ENCODE data around the gene PEMT. TPM values are rescaled to one million over a fixed set of nuclear protein-coding genes. Genes with fewer than 3 reads are reported as not detected.
"Not testable (repeated sequence)": the region's sequence is repeated elsewhere in the genome, so short reads cannot be mapped to it uniquely, and the experiment has no call there.

PEMT gene
- total and polyA plus RNA-seq, 12 donors = 19.7 to 141 (median 65.3) TPM

GRCh38 chr17:17467720-17468119, 123.8 kb downstream of the PEMT start:
- DNase-seq = peak; percentile 68 to 89 (median 86)
- H3K9me3 ChIP-seq (replicated peaks in 1 of 3) = no peaks in the 10 kb centered on the region
- intact Hi-C loops (cut with DNase I) = no loop called here
- no peaks in the 10 kb centered on the region for H3K36me3 ChIP-seq (replicated peaks in 1 of 2)
- H3K27me3 ChIP-seq = no peaks in the 10 kb centered on the region
- TF ChIP-seq POLR2A (IDR thresholded peaks at IDR 0.05) (no peak), CTCF (IDR thresholded peaks at IDR 0.05) (no peak)
- 33 to 45% (median 38%) methylated on average over 5 of the region's 5 CpGs for WGBS, 4 donors
- peak overlapping the region; percentile 6 to 86 (median 63) for H3K27ac ChIP-seq
- no peak overlapping the region for H3K4me3 ChIP-seq
- no peaks in the 10 kb centered on the region for H3K4me1 ChIP-seq (replicated peaks in 1 of 2)

- Histone ChIP-seq H3K27me3 (no peaks in the 10 kb centered on the region), H3K4me1 (replicated peaks in 1 of 2) (no peaks in the 10 kb centered on the region), H3K9me3 (replicated peaks in 1 of 3) (no peaks in the 10 kb centered on the region), H3K36me3 (replicated peaks in 1 of 2) (no peaks in the 10 kb centered on the region), H3K27ac (peak overlapping the region in 1 of 5 donors; percentile 85), H3K4me3 (no peak overlapping the region)
- no peak for DNase-seq
- intact Hi-C loops (cut with DNase I) = no loop called here
- TF ChIP-seq POLR2A (IDR thresholded peaks at IDR 0.05) (no peak), CTCF (IDR thresholded peaks at IDR 0.05) (no peak)
- 70 to 87% (median 76%) methylated on average over 5 of the region's 5 CpGs for whole genome bisulfite sequencing, 4 donors
Observed at GRCh38 chr17:17467016-17467415, 124.5 kb downstream of the PEMT start.

- TF ChIP-seq POLR2A (IDR thresholded peaks at IDR 0.05) = no peak
- TF ChIP-seq CTCF (IDR thresholded peaks at IDR 0.05) = no peak
- H3K36me3 ChIP-seq (replicated peaks in 1 of 2) = no peaks in the 10 kb centered on the region
- no peak overlapping the region for H3K27ac ChIP-seq
- intact Hi-C loops (cut with DNase I) = no loop called here
- no peak for DNase-seq
- no peaks in the 10 kb centered on the region for H3K27me3 ChIP-seq
- H3K4me1 ChIP-seq (replicated peaks in 1 of 2) = no peaks in the 10 kb centered on the region
- no peak overlapping the region for H3K4me3 ChIP-seq
- 58 to 75% (median 68%) methylated on average over 5 of the region's 5 CpGs for WGBS, 4 donors
- no peaks in the 10 kb centered on the region for H3K9me3 ChIP-seq (replicated peaks in 1 of 3)
Observed at GRCh38 chr17:17466511-17466910, 125.0 kb downstream of the PEMT start.

- intact Hi-C loops (cut with DNase I); DNase-seq; H3K9me3 ChIP-seq (replicated peaks in 1 of 3); H3K36me3 ChIP-seq (replicated peaks in 1 of 2); H3K4me1 ChIP-seq (replicated peaks in 1 of 2); H3K4me3 ChIP-seq; H3K27ac ChIP-seq; H3K27me3 ChIP-seq: not testable (repeated sequence)
- 65 to 74% (median 67%) methylated on average over 1 of the region's 1 CpG for WGBS, 4 donors
Observed at GRCh38 chr17:17465878-17466277, 125.6 kb downstream of the PEMT start.

- no peaks in the 10 kb centered on the region for H3K4me1 ChIP-seq (replicated peaks in 1 of 2)
- no peaks in the 10 kb centered on the region for H3K9me3 ChIP-seq (replicated peaks in 1 of 3)
- DNase-seq = no peak
- TF ChIP-seq POLR2A (IDR thresholded peaks at IDR 0.05) = no peak
- no peak for TF ChIP-seq CTCF (IDR thresholded peaks at IDR 0.05)
- no peak overlapping the region for H3K27ac ChIP-seq
- H3K4me3 ChIP-seq = no peak overlapping the region
- intact Hi-C loops (cut with DNase I) = no loop called here
- no peaks in the 10 kb centered on the region for H3K27me3 ChIP-seq
- 88 to 94% (median 90%) methylated on average over 5 to 6 of the region's 6 CpGs for WGBS, 4 donors
- no peaks in the 10 kb centered on the region for H3K36me3 ChIP-seq (replicated peaks in 1 of 2)
Observed at GRCh38 chr17:17463821-17464220, 127.7 kb downstream of the PEMT start.

Measured in adrenal gland (tissue), 12 donors.